Hematopoietic multipotent progenitor cell treated with erythropoietin and hydrocortisone succinate and interleukin-3 and kit ligand, for 6 days (in vitro differentiated cells): ENCODE data around the gene DGKQ.
"Not testable (repeated sequence)": the region's sequence is repeated elsewhere in the genome, so short reads cannot be mapped to it uniquely, and the experiment has no call there.

Source experiments
- DNase-seq: peaks from one replicate; pipeline ENCODE4 v3.0.0-alpha.2; 2015

The DGKQ gene

DNA sequence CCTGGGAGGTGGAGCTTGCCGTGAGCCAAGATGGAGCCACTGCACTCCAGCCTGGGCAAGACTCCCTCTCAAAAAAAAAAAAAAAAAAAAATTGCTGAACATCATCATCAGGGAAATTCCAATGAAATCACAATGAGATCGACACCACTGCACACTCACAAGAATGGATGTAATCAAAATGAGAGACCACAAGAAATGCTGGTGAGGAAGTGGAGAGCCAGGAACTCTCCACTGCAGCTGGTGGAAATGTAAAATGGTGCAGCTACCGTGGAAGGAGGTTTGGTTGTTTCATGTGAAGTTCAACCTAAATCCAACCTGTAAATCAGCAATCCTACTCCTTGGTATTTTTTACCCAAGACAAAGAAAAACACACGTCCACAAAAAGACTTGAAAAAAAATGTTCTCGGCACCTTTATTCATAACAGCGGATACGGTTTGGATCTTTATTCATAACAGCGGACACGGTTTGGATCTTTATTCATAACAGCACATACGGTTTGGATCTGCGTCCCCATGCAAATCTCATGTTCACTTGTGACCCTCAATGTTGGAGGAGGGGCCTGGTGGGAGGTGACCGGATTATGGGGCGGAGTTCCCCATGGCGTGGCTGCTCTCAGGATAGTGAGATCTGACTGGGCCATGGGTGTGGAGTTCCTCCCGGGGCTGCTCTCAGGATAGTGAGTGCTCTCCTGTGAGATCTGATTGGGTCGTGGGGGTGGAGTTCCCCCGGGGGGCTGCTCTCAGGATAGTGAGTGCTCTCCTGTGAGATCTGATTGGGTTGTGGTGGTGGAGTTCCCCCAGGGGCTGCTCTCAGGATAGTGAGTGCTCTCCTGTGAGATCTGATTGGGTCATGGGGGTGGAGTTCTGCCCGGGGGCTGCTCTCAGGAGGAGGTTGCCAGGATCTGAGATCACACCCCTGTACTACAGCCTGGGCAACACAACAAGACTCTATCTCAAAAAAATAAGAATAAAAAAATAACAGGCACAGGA is 49.0 kb downstream of the DGKQ start:
- peak; percentile 61 for DNase-seq

DNA sequence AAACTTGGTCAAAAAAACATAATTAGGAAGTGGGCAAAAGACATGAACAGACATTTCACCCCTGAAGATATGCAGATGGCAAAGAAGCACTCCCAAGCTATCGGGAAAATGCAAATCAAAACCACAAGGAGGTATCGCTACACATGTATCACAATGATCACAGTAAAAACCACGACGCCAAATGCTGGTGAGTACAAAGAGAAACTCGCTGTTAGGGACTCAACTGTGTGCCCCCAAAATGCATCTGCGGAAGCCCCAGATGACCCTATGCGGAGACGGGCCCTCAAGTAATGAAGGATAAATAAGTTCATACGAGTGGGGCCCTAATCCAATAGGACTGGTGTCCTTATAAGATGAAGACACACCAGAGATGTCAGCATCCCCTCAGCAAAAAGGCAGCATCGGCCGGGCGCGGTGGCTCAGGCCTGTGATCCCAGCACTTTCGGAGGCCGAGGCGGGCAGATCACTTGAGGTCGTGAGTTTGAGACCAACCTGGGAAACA is 51.5 kb downstream of the DGKQ start:
- DNase-seq: peak; percentile 69

DNA sequence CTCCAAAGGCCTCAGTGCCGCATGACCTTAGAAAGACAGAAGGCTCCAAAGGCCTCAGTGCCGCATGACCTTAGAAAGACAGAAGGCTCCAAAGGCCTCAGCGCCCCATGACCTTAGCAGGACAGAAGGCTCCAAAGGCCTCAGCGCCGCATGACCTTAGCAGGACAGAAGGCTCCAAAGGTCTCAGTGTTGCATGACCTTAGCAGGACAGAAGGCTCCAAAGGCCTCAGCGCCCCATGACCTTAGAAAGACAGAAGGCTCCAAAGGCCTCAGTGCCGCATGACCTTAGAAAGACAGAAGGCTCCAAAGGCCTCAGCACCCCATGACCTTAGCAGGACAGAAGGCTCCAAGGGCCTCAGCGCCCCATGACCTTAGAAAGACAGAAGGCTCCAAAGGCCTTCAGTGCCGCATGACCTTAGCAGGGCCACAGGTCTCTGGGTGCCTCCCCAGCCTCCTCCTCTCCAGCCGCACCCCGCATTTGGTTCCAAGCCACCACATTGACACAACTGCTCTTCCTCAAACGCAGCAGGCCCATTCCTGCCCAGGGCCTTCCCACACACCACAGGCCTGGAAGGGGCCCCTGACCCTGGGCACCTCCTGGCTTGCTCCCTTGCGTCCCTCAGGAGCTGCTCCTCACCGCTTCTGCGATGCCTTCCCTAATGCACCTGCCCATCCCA is 54.2 kb downstream of the DGKQ start:
- not testable (repeated sequence) for DNase-seq

DNA sequence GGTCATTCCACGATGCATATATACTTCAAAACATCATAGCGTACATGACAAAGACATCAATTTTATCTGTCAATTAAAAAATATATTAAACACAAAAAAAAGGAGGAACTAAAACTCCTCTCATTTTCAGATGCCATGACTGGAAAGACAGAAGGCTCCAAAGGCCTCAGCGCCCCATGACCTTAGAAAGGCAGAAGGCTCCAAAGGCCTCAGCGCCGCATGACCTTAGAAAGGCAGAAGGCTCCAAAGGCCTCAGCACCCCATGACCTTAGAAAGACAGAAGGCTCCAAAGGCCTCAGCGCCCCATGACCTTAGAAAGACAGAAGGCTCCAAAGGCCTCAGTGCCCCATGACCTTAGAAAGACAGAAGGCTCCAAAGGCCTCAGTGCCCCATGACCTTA is 54.8 kb downstream of the DGKQ start:
- DNase-seq: not testable (repeated sequence)

DNA sequence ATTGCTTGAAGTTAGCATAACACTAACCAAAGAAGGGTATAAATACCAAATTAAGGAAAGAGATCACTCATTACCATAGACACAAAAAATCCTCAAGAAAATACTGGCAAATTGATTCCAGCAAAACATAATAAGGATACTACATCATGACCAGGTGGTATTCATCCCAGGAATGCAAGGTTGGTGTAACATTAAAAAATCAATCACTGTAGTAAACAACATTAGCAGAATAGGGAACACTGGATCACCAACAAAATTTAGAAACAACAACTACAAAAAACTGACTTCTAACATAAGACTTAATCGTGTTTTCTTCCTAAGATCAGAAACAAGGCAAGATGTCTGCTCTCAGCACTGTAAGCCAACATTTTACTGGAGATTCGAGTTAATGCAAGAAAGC is 55.4 kb downstream of the DGKQ start:
- DNase-seq: no peak

DNA sequence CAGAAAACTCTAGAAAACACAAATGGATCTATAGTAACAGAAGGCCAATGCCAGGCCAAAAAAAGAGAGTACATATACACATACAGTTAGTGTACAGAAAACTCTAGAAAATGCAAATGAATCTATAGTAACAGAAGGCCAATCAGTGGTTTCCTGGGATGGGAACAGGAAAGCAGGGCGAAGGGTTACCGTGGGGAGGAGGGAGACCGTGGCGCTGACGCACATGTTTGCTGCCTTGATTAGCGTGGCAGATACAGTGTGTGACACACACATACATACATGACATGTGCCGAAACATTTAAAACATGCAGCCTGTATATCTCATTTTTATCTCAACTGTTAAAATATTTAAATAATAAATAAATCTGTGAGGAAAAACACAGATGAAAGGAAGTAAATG is 55.9 kb downstream of the DGKQ start:
- no peak for DNase-seq

DNA sequence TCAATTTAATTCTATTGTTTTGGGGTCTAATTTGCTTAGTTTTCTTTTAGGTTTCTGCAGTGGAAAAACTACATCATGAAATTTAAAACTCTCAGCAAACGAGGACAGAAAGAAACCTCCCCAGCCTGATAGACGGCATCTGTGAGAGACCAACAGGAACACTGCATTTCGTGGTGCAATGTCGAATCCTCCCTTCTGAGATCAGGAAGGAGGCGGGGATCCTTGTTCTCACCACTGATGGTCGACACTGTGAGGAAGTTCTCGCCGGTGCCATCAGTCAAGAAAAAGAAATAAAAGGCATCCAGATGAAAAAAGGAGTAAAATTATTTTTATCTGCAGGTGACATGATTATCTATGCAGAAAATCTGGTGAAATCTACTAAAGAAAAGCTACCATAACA is 57.8 kb downstream of the DGKQ start:
- peak; percentile 66 for DNase-seq

DNA sequence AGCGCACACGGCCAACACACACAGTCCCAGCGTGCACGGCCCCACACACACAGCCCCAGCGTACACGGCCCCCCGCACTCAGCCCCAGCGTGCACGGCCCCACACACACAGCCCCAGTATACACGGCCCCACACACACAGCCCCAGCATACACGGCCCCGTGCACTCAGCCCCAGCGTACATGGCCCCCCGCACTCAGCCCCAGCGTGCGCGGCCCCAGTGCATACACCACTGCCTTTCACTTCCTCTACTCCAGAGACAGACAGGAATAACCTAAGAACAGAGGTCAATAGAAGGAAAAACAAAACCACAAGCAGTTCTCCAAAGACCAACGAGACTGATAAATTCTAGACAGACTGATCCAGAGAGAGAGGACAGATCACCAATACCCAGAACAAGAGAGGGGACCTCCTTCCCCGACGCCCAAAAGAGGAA is 58.3 kb downstream of the DGKQ start:
- DNase-seq: no peak

DNA sequence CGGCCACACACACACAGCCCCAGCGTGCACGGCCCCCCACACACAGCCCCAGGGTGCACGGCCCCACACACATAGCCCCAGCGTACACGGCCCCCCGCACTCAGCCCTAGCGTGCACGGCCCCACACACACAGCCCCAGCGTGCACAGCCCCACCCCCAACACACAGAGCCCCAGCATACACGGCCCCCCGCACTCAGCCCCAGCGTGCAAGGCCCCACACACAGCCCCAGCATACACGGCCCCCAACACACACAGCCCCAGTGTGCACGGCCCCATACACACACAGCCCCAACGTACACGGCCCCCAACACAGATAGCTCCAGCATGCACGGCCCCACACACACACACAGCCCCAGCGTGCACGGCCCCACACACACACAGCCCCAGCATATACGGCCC is 58.8 kb downstream of the DGKQ start:
- DNase-seq: no peak

DNA sequence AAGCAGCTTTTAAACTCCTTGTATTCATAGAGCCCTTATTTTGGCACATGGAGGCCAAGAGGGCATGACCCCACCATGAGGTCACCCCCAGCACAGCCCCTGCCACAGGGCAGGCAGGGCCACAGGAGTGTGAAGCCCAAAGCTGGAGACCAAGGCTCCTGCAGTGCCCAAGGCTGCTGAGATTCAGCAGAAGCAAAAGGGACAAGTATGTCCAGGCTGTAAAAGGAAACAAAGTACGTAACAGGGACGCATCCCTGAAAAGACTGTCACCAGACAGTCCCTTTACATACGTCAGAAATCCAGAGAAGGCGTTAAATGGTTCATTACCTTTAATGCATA is 60.1 kb downstream of the DGKQ start:
- no peak for DNase-seq

DNA sequence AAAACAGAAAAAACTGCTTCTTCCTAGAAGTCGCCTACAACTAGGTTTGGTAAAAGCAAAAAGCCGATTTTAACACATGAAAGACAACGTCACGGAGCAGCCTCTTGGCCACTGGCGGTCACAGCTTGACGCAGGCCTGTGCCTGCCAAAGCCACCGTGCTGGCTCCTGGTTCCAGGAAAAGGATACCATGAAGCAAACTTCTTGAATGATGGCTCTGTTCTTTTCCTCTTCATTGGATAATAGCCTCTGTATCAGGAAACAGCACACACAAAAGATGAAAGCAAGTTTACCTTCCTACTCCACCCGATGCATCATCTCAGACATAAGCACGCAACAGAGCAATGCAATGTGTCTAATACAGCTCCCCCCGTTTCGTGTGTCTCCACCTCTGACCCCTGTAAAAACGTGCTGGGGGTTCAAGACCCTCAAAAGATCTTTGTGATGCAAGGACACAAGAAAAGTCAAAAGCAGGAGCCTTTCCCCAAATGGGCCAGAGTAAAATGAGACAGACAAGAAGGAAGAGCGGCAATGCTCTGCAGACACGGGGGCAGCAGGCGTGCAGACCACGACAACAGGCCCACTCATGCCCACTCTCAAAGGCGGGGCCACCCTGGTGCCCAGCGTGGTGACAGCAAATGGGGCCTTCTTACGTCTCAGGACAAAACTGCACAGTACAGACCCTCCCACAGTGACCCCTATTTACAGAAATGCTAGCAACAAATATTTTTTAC is 60.7 kb downstream of the DGKQ start:
- no peak for DNase-seq

DNA sequence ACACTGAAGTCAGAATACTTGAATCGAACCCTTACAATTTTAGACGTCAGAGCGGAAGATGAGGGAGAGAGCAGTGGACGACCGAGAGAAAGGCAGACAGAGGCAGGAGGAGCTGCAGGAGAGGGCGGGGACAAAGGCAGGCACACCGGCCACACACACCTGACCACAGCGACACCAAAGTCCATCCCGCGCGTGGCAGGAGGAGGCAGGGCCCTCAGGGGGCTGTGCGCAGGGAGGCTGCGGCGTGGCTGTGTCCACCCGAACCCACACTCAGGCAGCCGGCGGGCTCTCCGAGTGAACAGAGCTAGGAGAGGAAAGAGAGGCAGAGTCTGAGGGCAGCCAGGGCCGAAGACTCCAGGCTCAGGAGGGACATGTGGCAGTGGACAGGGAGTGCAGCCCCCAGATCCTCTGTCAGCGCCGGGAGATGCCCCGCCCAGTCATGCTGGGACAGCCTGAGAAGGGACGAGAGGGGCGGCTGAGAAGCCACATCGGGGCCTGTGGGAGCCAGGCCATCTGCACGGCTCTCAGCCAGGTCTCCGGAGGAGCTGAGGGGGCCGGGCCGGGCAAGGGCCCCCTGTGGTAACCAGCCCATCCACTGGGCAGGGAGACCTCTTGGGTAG is 61.4 kb downstream of the DGKQ start:
- DNase-seq: no peak

DNA sequence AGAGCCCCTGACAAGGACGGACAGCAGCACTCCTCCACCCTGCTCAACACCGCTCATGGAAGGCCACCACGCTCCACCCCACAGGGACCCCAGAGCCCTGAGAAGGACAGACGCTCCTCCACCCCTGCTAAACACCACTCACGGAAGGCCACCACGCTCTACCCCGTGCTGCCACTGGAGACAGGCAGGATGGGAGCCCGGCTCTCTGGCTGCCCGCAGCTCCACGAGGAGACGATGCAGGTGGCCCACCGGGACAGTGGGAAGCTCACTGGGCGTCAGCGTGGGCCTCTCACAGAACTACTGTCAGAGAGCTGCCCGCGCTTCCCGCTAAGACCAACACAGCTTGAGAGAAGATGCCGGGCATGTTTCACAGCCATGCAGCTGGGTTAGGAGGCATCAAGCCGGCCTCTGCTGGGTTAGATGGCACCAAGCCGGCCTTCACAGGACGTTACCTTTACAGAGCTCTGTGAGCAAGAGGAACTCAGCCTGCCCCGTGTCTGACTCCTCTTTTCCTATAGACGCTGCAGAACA is 62.1 kb downstream of the DGKQ start:
- DNase-seq: no peak

DNA sequence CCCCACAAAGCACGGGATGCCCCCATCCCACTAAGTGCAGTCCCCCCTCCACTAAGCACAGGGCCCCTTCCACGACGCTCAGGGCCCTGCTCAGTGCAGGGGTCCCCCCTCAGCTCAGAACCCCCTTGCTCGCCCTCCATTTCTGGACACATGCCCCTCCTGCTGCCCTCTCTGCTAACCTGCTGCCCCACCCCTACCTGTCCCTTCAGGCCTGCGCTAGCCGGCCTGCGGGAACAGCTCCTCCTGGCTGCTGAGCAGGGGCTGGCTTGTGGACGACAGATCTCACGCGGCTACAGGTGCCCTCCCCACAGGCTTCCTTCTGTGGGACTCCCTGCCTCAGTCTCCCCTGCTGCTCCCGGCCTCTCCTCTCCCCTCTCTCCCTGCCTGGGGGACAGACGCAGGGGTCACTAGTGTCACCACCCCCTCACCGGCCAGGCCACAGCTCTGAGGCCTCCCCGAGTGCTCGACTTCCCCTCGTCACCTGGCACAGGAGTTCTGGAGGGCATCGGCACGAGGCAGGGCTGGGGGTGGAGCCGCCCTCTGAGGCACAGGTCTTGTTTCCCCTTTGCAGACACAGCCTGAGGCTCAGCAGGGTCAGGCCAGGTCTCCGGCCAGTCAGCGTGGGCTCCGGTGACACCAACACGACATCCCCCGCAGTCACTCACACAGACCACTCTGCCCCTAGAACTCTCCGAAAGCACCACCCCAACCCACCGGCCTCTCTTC is 62.8 kb downstream of the DGKQ start:
- DNase-seq: no peak

DNA sequence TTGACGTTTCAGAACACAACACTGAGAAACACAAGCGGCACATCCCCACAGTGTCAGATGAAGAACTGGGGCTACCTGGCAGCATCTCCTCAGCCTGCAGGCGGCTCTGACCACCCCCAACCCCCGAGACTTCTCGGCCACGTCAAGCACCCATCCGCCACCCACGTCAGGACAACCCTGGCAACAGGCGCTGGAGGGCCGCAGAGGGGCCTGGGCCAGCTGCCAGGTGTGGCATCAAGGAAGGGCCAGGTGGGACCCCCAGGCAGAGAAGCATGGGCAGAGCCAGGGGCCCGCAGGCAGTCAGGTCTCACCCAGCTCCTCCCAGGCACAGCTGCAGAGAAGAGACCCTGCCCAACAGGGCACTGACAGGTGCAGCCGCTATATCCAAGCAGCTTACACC is 63.5 kb downstream of the DGKQ start:
- no peak for DNase-seq

DNA sequence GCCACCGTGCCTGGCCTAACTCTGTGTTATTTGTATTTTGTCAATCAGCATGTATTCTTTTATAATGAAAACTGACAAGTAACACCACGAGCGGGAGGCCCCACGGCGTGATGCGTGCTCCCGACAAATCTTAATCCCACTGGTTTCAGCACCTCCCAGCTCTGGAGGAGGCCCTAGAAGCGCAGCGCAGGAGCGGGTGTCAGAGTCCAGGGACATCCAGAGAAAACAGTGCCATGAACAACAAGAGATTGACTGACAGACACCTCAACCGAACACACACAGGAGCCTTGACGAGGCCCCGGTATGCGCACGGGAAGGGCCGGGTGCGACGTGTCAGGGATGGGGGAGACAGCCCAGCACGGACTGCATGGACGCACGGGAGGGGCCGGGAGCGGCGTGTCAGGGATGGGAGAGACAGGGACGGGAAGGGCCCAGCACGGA is 64.2 kb downstream of the DGKQ start:
- DNase-seq: no peak
